Measurements from ENCODE around the gene CLIC5.
A peak's percentile ranks its signal among the peaks of the same experiment; 100 is the strongest.

The CLIC5 gene

GRCh38 chr6:45956176-45956575, 59.5 kb downstream of the CLIC5 start:
- Histone ChIP-seq H3K9ac (ENCODE audit: low read length) (no peak overlapping the region), H3K36me3 (ENCODE audit: control insufficient read depth in 1 of 2, insufficient read depth in 2 of 2, low read length in 2 of 2) (no peaks in the 10 kb centered on the region), H3K23ac (ENCODE audit: low read length) (no peak overlapping the region), H4K91ac (ENCODE audit: low read depth, low read length) (no peak overlapping the region), H3K4me3 (ENCODE audit: low read depth, low read length) (no peak overlapping the region), H4K8ac (ENCODE audit: low read depth, low read length) (no peak overlapping the region), H4K12ac (ENCODE audit: low read depth, low read length) (no peak overlapping the region), H3K27me3 (ENCODE audit: insufficient read depth, low read length) (no peaks in the 10 kb centered on the region), H3K4me1 (ENCODE audit: control insufficient read depth in 1 of 2, insufficient read depth in 2 of 2, low read length in 2 of 2) (peaks cover 2 to 11% of the 10 kb centered on the region in 2 experiments), H2BK5ac (ENCODE audit: low read depth, low read length, poor library complexity) (no peak overlapping the region), H3K79me2 (ENCODE audit: control insufficient read depth, insufficient read depth, low read length, poor library complexity) (no peaks in the 10 kb centered on the region), H3K79me1 (ENCODE audit: low read length) (peaks cover 4% of the 10 kb centered on the region), H2BK12ac (ENCODE audit: low read length) (no peak overlapping the region), H3K27ac (ENCODE audit: low read depth, low read length) (no peak overlapping the region), H3K14ac (ENCODE audit: low read length) (no peak overlapping the region), H2BK120ac (ENCODE audit: insufficient read depth, low read length, poor library complexity) (no peak overlapping the region), H2AK5ac (ENCODE audit: low read length) (no peak overlapping the region), H3K4me2 (ENCODE audit: low read length) (no peak overlapping the region), H2AFZ (ENCODE audit: insufficient read depth, low read length, poor library complexity) (no peak overlapping the region), H3K18ac (ENCODE audit: low read length) (no peak overlapping the region), H3K4ac (ENCODE audit: low read depth, low read length) (no peak overlapping the region), H3K9me3 (ENCODE audit: insufficient read depth, low read depth, low read length) (no peaks in the 10 kb centered on the region)
- WGBS (ENCODE audit: extremely low coverage, insufficient coverage, insufficient read length) = no CpG with 5 or more reads among the region's 5 CpGs
- no peak for DNase-seq

DNA sequence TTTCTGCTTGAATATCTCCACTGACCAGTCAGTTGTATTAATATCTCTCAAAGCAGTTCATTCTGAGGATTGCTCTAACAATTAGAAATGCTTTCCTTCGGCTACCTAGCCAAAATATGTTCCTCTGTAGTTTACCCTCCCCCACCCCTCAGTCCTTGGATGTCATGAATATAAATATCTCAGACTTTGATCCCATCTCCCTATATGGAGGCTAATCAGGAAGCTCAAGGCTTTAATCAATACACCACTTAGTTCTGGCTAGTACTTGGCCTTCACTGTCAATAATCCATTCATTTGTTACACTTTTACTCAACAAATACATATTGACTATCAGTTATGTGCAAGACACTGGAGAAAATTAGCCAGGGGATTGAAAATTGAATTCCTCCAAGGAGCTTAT, 60.1 kb downstream of the CLIC5 start:
- Histone ChIP-seq H4K91ac (ENCODE audit: low read depth, low read length) (no peak overlapping the region), H2BK120ac (ENCODE audit: insufficient read depth, low read length, poor library complexity) (no peak overlapping the region), H3K4me1 (ENCODE audit: control insufficient read depth in 1 of 2, insufficient read depth in 2 of 2, low read length in 2 of 2) (peaks cover 2 to 11% of the 10 kb centered on the region in 2 experiments), H3K18ac (ENCODE audit: low read length) (no peak overlapping the region), H3K9ac (ENCODE audit: low read length) (no peak overlapping the region), H2BK12ac (ENCODE audit: low read length) (no peak overlapping the region), H2AFZ (ENCODE audit: insufficient read depth, low read length, poor library complexity) (no peak overlapping the region), H3K4ac (ENCODE audit: low read depth, low read length) (no peak overlapping the region), H3K79me1 (ENCODE audit: low read length) (peaks cover 4% of the 10 kb centered on the region), H4K8ac (ENCODE audit: low read depth, low read length) (no peak overlapping the region), H3K9me3 (ENCODE audit: insufficient read depth, low read depth, low read length) (no peaks in the 10 kb centered on the region), H3K79me2 (ENCODE audit: control insufficient read depth, insufficient read depth, low read length, poor library complexity) (no peaks in the 10 kb centered on the region), H3K27me3 (ENCODE audit: insufficient read depth, low read length) (no peaks in the 10 kb centered on the region), H3K36me3 (ENCODE audit: control insufficient read depth in 1 of 2, insufficient read depth in 2 of 2, low read length in 2 of 2) (no peaks in the 10 kb centered on the region), H3K27ac (ENCODE audit: low read depth, low read length) (no peak overlapping the region), H3K4me2 (ENCODE audit: low read length) (no peak overlapping the region), H2AK5ac (ENCODE audit: low read length) (no peak overlapping the region), H3K4me3 (ENCODE audit: low read depth, low read length) (no peak overlapping the region), H3K23ac (ENCODE audit: low read length) (no peak overlapping the region), H4K12ac (ENCODE audit: low read depth, low read length) (no peak overlapping the region), H3K14ac (ENCODE audit: low read length) (no peak overlapping the region), H2BK5ac (ENCODE audit: low read depth, low read length, poor library complexity) (no peak overlapping the region)
- DNase-seq = no peak
- WGBS (ENCODE audit: extremely low coverage, insufficient coverage, insufficient read length) = no CpG with 5 or more reads among the region's 1 CpG

GRCh38 chr6:45952546-45952945, 63.1 kb downstream of the CLIC5 start:
- DNase-seq = peak; percentile 62 to 71
- no peak overlapping the region for H3K14ac ChIP-seq (ENCODE audit: low read length)
- peaks cover 5% of the 10 kb centered on the region for H3K79me1 ChIP-seq (ENCODE audit: low read length)
- no CpG with 5 or more reads among the region's 3 CpGs for WGBS (ENCODE audit: extremely low coverage, insufficient coverage, insufficient read length)
- H3K27me3 ChIP-seq (ENCODE audit: insufficient read depth, low read length) = no peaks in the 10 kb centered on the region
- no peaks in the 10 kb centered on the region for H3K79me2 ChIP-seq (ENCODE audit: control insufficient read depth, insufficient read depth, low read length, poor library complexity)
- H3K4me3 ChIP-seq (ENCODE audit: low read depth, low read length) = no peak overlapping the region
- peaks cover 5 to 14% of the 10 kb centered on the region in 2 experiments for H3K4me1 ChIP-seq (ENCODE audit: control insufficient read depth in 1 of 2, insufficient read depth in 2 of 2, low read length in 2 of 2)
- no peak overlapping the region for H4K8ac ChIP-seq (ENCODE audit: low read depth, low read length)
- H2BK12ac ChIP-seq (ENCODE audit: low read length) = no peak overlapping the region
- no peak overlapping the region for H3K23ac ChIP-seq (ENCODE audit: low read length)
- H2BK5ac ChIP-seq (ENCODE audit: low read depth, low read length, poor library complexity) = no peak overlapping the region
- no peak overlapping the region for H4K12ac ChIP-seq (ENCODE audit: low read depth, low read length)
- no peak overlapping the region for H3K9ac ChIP-seq (ENCODE audit: low read length)
- H3K4me2 ChIP-seq (ENCODE audit: low read length) = no peak overlapping the region
- no peak overlapping the region for H2AK5ac ChIP-seq (ENCODE audit: low read length)
- no peak overlapping the region for H3K4ac ChIP-seq (ENCODE audit: low read depth, low read length)
- H4K91ac ChIP-seq (ENCODE audit: low read depth, low read length) = no peak overlapping the region
- no peak overlapping the region for H3K27ac ChIP-seq (ENCODE audit: low read depth, low read length)
- no peaks in the 10 kb centered on the region for H3K9me3 ChIP-seq (ENCODE audit: insufficient read depth, low read depth, low read length)
- no peak overlapping the region for H2AFZ ChIP-seq (ENCODE audit: insufficient read depth, low read length, poor library complexity)
- no peak overlapping the region for H3K18ac ChIP-seq (ENCODE audit: low read length)
- no peaks in the 10 kb centered on the region for H3K36me3 ChIP-seq (ENCODE audit: control insufficient read depth in 1 of 2, insufficient read depth in 2 of 2, low read length in 2 of 2)
- H2BK120ac ChIP-seq (ENCODE audit: insufficient read depth, low read length, poor library complexity) = no peak overlapping the region

DNA sequence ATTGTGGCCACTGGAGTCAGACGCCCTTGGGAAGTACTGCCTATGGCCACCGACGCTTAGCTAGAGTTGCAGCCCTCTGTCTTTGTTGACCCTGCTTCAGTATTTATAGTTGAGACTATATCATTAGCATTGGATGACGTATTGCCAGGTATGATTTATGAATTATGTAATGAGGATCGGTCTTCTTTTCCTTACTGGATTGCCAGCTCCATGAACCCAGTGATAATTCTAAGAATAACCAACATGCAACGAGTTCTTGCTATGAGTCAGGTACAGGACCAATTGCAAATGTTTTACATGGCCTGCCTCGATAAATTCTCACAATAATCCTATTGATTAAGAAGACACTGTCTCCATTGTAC, 63.5 kb downstream of the CLIC5 start:
- no peak overlapping the region for H3K9ac ChIP-seq (ENCODE audit: low read length)
- no peak overlapping the region for H2BK5ac ChIP-seq (ENCODE audit: low read depth, low read length, poor library complexity)
- H2AK5ac ChIP-seq (ENCODE audit: low read length) = no peak overlapping the region
- no peak overlapping the region for H3K4me2 ChIP-seq (ENCODE audit: low read length)
- no peak overlapping the region for H4K8ac ChIP-seq (ENCODE audit: low read depth, low read length)
- no peaks in the 10 kb centered on the region for H3K79me2 ChIP-seq (ENCODE audit: control insufficient read depth, insufficient read depth, low read length, poor library complexity)
- peak overlapping the region; percentile 21 for H3K18ac ChIP-seq (ENCODE audit: low read length)
- no peak overlapping the region for H3K4me3 ChIP-seq (ENCODE audit: low read depth, low read length)
- no peak overlapping the region for H3K23ac ChIP-seq (ENCODE audit: low read length)
- WGBS (ENCODE audit: extremely low coverage, insufficient coverage, insufficient read length) = no CpG with 5 or more reads among the region's 7 CpGs
- H3K4ac ChIP-seq (ENCODE audit: low read depth, low read length) = no peak overlapping the region
- H2BK12ac ChIP-seq (ENCODE audit: low read length) = peak overlapping the region; percentile 53
- H4K91ac ChIP-seq (ENCODE audit: low read depth, low read length) = no peak overlapping the region
- no peaks in the 10 kb centered on the region for H3K27me3 ChIP-seq (ENCODE audit: insufficient read depth, low read length)
- no peaks in the 10 kb centered on the region for H3K9me3 ChIP-seq (ENCODE audit: insufficient read depth, low read depth, low read length)
- peaks cover 5% of the 10 kb centered on the region for H3K79me1 ChIP-seq (ENCODE audit: low read length)
- DNase-seq = peak; percentile 25 to 69
- H3K14ac ChIP-seq (ENCODE audit: low read length) = no peak overlapping the region
- H3K27ac ChIP-seq (ENCODE audit: low read depth, low read length) = peak overlapping the region; percentile 41
- H4K12ac ChIP-seq (ENCODE audit: low read depth, low read length) = no peak overlapping the region
- peaks cover 5 to 12% of the 10 kb centered on the region in 2 experiments for H3K4me1 ChIP-seq (ENCODE audit: control insufficient read depth in 1 of 2, insufficient read depth in 2 of 2, low read length in 2 of 2)
- H2BK120ac ChIP-seq (ENCODE audit: insufficient read depth, low read length, poor library complexity) = peak overlapping the region; percentile 37
- H2AFZ ChIP-seq (ENCODE audit: insufficient read depth, low read length, poor library complexity) = no peak overlapping the region
- no peaks in the 10 kb centered on the region for H3K36me3 ChIP-seq (ENCODE audit: control insufficient read depth in 1 of 2, insufficient read depth in 2 of 2, low read length in 2 of 2)
